Stomach (tissue), 4 donors: Measurements from ENCODE around the gene MXI1.
A peak's percentile ranks its signal among the peaks of the same experiment; 100 is the strongest.

Experiments
- POLR2A ChIP-seq, 4 donors: fragments of 450-650 bp; IDR thresholded peaks; one replicate each; pipeline ENCODE4 v1.6.1; 2016; ENCODE audit warnings: antibody characterized with exemption in 4 of 4, control low read depth in 2 of 4, mild to moderate bottlenecking in 1 of 4, moderate library complexity in 1 of 4
- POLR2AphosphoS5 ChIP-seq, 3 donors: sonication (generic); formaldehyde crosslinking; IDR thresholded peaks; one replicate each; pipeline ENCODE4 v1.6.1; 2016; ENCODE audit warnings: antibody characterized with exemption in 3 of 3
- TF ChIP-seq, protein P1 (sequence below), 7 experiments: fragments of 450-650 bp in 4 of 7; fragments of 200-600 bp in 3 of 7; sonication (generic) in 3 of 7; IDR thresholded peaks; one replicate each; pipeline ENCODE4 v1.5.1; 2016 to 2019; ENCODE audit warnings: antibody characterized with exemption in 7 of 7, control low read depth in 2 of 7, mild to moderate bottlenecking in 1 of 7

DNA sequence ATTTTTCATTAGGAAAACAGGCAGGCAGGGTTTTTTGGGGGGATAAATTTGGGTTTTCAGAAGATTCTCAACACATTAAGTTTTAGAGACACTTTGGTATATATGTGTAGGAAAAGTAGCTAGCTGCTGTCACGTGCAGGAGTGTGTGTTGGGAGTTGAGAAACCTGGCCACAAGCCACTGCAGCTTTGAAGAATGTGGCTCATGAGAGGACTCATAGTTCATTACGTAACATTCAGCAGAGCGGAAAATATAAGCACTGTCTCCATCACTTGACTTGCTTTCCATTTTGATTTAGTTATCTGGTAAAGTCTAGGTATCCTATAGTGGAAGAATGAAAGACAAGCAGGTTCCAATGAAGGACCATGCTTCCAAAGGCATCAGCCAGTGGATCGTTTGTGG, 66.1 kb downstream of the MXI1 start:
- TF ChIP-seq POLR2AphosphoS5 (IDR thresholded peaks at IDR 0.05): peak; percentile 38 to 73 (median 55)
- TF ChIP-seq, protein P1, sequence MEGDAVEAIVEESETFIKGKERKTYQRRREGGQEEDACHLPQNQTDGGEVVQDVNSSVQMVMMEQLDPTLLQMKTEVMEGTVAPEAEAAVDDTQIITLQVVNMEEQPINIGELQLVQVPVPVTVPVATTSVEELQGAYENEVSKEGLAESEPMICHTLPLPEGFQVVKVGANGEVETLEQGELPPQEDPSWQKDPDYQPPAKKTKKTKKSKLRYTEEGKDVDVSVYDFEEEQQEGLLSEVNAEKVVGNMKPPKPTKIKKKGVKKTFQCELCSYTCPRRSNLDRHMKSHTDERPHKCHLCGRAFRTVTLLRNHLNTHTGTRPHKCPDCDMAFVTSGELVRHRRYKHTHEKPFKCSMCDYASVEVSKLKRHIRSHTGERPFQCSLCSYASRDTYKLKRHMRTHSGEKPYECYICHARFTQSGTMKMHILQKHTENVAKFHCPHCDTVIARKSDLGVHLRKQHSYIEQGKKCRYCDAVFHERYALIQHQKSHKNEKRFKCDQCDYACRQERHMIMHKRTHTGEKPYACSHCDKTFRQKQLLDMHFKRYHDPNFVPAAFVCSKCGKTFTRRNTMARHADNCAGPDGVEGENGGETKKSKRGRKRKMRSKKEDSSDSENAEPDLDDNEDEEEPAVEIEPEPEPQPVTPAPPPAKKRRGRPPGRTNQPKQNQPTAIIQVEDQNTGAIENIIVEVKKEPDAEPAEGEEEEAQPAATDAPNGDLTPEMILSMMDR (IDR thresholded peaks at IDR 0.05): no peak
- TF ChIP-seq POLR2A (IDR thresholded peaks at IDR 0.05): no peak
